GM21367 (cell line): ENCODE measurements around the gene TOM1L2.
"Not testable (repeated sequence)": the region's sequence is repeated elsewhere in the genome, so short reads cannot be mapped to it uniquely, and the experiment has no call there.

Source experiments
- ATAC-seq: cut with Tn5 transposase; IDR thresholded peaks from one replicate; pipeline ENCODE4 v1.9.1; 2021; ENCODE audit not compliant: unreplicated experiment

The TOM1L2 gene

GRCh38 chr17:17810895-17811248 lies 161.3 kb downstream of the TOM1L2 start:
- no peak for ATAC-seq

DNA sequence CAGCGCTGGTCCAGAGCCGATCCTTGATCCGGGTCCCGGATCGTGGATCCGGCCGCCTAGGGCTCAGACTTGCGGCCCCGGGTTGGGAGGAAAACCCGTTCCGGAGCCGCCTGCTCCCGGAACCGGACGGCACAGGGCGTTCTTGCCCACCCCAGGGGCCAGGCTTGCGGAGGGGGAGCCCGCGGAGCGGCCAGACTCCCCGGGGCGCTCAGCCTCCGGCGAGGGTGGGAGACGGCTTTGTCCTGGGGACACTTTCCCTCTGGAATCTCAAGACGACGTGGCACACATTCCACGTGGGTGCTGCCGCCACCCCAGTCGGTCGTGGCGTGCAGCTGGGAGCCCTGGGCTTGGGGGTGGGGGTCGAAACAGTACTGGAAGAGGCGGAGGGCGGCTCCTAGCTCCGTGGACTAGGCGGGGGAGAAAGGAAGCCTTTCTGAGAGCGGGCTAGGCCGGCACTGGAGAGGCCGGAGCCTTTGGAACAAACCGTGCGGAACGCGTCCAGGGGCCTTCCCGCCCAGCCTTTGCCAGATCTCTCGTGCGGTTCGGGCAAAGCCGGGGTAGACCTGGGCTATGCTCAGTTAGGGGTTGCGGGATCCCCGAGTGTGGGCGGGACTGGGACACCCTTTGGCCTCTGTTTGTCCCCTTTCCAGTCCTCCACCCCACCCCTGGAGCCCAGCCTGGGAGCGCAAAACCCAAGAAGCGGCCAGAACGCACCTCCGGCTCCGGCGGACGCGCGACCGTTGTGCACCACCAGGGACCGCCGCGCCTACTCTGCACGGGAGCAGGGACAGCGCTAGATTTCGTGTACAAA lies 161.9 kb downstream of the TOM1L2 start:
- ATAC-seq, result no peak

- no peak for ATAC-seq
Measured at GRCh38 chr17:17809531-17810083, 162.6 kb downstream of the TOM1L2 start.

GRCh38 chr17:17808706-17809432 lies 163.3 kb downstream of the TOM1L2 start:
- no peak for ATAC-seq

- not testable (repeated sequence) for ATAC-seq
Measured at GRCh38 chr17:17808200-17808599, 164.0 kb downstream of the TOM1L2 start.

DNA sequence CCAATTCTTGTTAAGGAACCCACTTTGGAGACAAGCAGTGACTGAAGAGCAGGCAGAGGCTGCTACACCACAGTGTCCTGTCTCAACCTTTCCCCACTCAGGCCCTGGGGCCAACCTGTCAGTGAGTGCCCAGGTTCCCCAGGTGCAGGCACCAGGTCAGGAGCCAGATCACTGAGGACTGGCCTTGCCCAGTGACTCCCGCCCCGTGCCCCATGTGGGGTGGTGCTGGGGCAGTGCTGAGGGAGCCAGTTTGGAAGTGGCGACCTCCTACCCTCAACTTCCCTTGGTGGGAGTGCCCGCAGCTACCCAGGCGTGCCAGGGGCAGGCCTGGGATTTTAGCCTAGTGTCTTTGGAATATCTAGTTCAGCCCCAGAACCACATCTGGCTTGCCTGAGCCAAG lies 164.8 kb downstream of the TOM1L2 start:
- no peak for ATAC-seq

DNA sequence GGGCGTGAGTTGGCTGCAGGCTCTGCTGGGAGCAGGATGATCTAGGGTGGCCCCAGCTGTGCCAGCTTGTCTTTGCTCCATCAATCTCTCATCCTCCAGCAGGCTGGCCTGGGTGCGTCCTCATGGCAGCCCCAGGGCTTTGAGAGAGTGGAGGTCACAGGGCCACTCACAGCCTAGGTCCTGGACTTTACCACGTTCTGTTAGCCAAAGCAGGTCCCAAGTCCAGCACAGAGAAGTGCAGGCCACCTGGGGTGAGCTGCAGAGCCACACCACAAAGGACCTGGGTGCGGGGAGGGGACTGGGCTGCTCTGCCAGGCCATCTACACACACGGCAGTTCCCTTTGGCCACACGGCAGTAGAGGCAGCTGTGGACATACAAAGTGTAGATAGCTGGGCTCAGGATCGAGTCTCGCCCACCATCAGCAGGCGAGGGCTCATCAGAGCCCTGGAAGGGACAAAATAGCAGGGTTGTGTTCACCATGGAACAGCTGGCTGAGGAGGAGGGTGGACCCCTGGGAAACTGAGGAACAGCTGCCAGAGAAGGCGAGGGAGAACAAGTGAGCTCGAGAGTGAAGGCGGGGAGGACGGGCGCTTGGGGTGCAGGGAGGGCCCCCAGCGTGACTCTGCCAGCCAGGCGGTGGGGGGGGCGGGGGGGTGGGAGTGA lies 165.5 kb downstream of the TOM1L2 start:
- ATAC-seq, result no peak

GRCh38 chr17:17806035-17806434 lies 166.2 kb downstream of the TOM1L2 start:
- ATAC-seq, result no peak

GRCh38 chr17:17805575-17805974 lies 166.6 kb downstream of the TOM1L2 start:
- no peak for ATAC-seq

DNA sequence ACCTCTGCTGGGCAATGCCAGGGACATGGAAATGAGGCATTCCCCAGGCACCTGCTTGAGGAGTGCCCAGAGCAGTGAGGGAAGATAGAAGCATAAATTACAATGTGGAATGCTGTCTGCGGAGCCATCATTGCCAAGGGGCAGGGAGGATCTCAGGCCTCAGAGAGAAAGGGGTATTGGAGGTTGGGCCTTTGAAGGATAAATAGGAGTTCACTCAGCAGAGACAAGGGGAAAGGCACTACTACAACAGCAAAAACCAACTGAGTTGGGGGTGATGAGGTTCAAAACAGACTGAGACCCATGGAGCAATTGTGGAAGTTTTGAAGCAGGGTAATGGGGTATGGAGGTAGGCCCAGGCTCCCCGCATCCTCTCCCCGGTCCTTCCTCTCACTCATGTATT lies 168.2 kb downstream of the TOM1L2 start:
- ATAC-seq, result no peak

DNA sequence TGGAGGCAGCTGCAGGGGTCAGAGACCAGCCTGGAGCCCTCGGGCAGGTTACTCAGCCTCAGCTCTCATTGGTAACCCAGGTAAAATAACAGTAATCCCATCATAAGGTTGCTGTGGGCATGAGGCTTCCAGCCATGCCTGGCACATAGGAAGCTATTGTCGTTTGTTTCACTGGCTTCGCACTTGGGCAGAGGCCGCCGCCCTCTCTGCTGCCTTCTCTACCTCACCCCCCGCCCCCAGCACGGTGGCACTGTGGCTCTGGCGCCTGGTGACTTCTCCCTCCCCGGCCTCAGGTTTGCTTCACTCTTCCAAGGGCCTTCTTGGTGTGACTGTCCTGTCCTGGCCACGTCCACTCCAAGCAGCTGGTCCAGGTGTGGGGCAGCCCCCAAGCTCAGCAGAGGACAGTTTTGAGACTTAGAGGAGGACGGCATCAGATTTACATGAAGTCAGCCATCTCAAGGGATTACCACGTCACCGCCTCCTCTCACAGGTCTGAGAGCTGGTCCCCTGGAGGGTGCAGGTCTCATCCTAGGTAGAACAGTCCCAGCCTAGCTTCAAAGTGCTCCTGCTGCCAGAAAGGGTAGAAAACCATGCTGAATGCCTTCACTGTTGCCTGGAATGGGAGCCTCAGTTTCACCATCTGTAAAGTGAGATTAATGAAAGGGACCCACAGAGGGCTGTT lies 170.3 kb downstream of the TOM1L2 start:
- ATAC-seq, result no peak

DNA sequence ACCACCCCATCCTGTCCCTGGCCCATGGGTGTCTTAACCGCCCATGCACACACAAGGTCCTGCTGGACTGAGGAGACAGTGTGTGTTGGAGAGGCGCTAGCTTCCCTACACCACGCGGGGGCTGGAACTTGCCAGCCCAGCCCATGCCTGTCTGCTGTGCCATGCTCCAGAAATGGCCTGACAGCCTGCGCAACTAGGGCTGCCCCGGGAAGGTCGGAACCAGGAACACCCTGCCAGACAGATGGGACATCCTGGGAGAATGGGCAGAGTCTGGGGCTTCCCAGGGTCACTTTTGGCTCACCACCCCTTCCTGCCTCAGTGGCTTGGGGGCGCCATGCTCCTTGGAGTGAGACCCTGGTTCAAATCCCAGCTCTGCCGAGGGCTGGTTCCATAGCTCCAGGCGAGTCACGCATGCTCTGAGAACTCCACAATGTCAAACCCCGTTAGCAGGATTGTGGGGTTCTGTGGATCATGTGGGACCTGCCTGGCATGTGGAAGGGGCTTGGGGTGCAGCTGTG lies 171.6 kb downstream of the TOM1L2 start:
- no peak for ATAC-seq

DNA sequence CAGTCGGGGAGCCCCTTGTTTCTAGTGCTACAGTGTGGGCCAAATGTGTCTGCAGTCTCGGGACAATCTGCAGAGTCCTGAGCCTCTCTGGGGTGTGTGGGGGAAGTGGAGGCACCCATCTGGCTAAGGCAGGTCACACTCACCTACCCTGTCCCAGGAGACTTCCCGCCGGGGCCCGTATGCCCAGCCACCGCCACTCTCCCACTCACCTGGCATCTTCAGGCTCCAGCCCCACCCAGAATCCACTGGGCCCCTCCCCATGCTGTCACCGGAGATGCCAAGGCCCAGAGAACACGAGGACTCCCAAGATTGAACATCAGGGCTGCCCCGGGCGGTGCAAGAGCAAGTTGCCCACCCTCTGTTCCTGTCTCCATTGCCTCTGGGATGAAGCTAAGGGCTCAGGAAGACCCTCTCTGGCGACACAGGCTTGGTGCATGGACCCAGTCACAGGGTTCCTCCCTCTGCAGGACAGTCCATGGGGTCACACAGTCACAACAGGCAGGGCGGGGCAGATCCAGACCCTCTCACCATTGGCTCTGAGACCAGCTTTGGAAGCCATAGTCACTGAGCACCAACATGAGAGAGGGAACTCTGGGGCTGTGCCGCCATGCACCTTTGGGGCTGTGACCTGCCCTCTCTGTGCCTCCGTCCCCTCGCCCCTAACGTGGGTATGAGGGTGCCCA lies 173.5 kb downstream of the TOM1L2 start:
- ATAC-seq, result no peak

DNA sequence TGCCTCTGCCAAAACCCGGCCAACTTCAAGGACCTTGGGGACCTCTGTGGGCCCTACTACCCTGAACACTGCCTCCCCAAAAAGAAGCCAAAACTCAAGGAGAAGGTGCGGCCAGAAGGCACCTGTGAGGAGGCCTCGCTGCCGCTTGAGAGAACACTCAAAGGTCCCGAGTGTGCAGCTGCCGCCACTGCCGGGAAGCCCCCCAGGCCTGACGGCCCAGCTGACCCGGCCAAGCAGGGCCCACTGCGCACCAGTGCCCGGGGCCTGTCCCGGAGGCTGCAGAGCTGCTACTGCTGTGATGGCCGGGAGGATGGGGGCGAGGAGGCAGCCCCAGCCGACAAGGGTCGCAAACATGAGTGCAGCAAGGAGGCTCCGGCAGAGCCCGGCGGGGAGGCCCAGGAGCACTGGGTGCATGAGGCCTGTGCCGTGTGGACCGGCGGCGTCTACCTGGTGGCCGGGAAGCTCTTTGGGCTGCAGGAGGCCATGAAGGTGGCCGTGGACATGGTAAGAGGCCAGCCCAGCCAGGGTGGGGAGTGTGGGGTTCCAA lies 174.1 kb downstream of the TOM1L2 start:
- no peak for ATAC-seq

GRCh38 chr17:17797119-17797809 lies 174.9 kb downstream of the TOM1L2 start:
- ATAC-seq, result no peak

DNA sequence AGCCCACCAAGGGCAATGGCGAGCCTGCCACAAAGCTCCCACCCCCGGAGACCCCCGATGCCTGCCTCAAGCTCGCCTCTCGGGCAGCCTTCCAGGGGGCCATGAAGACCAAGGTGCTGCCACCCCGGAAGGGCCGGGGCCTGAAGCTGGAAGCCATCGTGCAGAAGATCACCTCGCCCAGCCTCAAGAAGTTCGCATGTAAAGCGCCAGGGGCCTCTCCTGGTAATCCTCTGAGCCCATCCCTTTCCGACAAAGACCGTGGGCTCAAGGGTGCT lies 175.5 kb downstream of the TOM1L2 start:
- no peak for ATAC-seq

- ATAC-seq, result no peak
Measured at GRCh38 chr17:17795946-17796786, 176.0 kb downstream of the TOM1L2 start.

- ATAC-seq, result no peak
Measured at GRCh38 chr17:17795296-17795695, 176.9 kb downstream of the TOM1L2 start.

GRCh38 chr17:17794382-17794781 lies 177.8 kb downstream of the TOM1L2 start:
- ATAC-seq, result no peak
